Right renal pelvis (tissue), 4 donors: Measurements from ENCODE around the gene KREMEN1. TPM values are rescaled to one million over a fixed set of nuclear protein-coding genes. Genes with fewer than 3 reads are reported as not detected.
A peak's percentile ranks its signal among the peaks of the same experiment; 100 is the strongest.

Source experiments
- DNase-seq, 4 donors: peaks; one replicate each; pipeline ENCODE4 v3.0.0-alpha.2; 2013; ENCODE audit warnings: low read depth in 4 of 4, low spot score in 3 of 4, missing footprints in 1 of 4
- polyA plus RNA-seq, 4 donors: library from polyadenylated mRNA; unstranded; fragments of 120-200 nt; gene quantifications; one replicate each; pipeline ENCODE4 v1.2.1, GENCODE V29; 2013; ENCODE audit not compliant: insufficient read length in 4 of 4

KREMEN1 gene
- polyA plus RNA-seq, 4 donors, result 21.1 to 28.5 (median 24.8) TPM

DNA sequence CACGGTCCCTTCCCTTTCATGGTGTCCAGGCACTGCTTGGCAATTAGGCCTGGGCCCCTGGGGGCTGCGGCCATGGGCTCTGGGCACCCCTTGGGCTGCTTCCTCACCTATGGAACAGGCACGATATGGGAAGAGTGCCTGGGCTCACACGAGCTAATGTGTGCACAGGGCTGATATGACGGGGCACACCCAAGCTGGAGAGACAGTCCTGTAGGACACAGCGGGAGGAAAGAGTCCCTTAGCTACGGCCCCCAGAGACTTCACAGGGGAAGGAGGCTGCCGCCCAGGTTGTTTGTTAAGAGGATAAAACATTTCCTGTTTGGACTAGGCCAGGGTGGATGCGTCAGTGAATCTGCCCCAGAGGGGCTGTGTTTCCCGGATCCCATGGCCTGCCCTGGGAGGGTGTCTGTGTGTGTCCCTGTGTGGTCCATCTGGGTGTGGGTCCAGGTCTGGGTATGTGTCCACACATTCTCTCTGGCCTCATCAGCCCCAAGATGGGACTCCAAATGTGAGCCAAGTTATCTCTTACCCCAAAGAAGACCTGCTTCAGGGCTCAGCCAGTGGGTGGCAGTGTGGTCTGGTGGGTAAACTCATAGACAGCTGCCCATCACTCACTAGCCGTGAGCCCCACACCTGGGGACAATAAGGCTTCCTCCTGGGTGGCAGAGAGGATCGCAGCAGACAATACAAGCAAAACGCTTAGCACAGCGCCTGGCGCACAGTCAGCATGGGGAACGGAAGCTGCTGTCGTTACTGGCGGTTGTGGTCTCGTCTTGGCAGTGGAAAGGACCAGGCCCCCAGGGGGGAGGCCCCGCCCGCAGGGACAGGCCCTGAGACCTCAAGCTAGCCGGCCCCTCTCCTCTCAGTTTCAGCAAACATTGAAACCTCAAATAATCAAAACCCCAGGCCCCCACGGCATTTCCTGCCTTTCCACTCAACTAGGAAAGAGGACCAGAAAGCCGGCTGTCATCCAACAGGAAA lies 129.7 kb downstream of the KREMEN1 start:
- DNase-seq, result no peak

DNA sequence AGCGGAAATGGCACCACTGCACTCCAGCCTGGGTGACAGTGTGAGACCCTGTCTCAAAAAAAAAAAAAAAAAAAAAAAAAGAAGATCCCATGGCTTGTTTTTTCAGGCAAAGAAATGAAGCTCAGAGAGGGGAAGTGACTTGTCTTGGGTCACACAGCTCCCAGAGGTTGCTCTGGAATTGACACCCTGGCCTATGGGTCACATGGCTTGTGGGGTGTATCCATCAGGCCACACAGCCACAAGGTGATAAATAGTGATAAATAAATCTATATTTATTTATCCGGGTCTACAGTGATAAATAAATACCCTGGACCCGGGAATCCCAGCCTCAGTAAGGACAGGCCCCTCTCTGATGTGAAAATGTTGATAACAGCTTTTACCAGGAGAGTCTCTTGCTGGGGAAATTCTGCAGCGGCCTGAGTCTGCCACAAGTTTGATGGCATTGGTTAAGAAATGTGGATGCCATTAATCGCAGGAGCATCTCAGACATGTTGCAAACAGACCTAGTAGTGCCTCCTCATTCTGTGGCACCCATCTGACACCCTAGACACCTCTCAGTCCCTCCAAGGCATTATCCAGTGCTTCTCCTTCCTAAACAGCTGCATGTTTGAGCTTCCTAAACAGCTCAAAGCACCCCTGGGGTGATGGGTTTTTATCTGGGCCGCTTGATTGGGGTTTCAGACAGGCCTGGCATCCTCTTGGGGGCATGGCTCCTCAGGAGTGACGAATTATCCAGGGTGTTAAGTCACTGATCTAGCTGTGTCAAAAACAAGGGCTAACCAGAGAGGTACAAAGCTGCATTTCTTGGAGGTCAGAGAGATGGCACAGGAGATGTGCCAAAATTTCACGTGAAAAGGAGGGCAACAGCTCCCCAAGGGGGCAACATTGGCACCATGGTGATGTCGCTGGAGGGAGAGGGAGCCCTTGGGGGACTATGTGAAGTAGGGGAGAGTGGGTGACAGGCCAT lies 130.9 kb downstream of the KREMEN1 start:
- no peak for DNase-seq

DNA sequence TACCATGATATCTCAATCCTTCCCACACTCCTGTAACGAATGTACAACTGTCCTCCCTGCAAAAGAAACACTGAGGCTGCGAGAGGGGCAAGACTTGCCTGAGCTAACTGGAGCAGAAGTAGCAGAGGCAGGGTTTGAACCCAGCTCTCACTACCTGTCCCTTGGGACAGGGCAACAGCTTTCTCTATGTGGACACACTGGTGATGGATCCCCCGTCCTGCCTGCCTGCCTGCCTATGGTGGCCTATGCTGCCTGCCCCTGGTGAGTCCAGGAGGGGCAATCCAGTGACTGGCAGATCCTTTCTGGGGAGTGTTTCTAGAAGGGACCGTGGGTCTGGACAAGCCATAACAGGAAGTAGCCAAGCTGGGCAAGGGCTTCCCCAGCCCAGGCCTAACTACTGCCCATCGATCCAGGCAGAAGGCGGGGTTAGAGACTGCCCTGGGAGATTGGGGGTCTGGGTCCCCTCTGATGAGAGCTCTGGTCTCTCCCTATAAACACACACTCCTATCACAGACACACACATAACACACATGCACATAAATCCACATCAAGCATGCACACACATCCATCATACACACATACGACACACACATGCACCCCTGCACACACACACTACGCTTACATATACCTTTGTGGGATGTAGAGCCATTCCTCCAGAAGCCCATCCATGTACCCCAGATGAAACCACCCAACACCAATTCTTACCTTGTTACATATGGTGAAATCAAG lies 131.8 kb downstream of the KREMEN1 start:
- no peak for DNase-seq

DNA sequence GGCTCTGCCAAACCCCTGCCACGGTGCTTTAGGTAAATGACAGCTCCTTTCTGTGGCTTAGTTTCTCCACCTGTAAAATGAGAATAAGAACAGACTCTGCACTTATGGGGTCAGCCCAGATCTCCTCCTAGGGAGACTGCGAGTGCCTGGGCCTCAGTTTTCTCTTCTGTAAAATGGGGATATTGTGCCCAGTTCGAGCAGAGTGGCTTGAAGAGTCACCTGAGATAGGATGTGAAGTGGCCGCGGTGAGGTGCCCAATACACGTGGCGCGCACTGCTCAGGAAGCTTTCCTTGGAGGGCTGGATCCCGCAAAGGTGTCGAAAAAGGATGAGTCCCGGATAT lies 132.4 kb downstream of the KREMEN1 start:
- no peak for DNase-seq

DNA sequence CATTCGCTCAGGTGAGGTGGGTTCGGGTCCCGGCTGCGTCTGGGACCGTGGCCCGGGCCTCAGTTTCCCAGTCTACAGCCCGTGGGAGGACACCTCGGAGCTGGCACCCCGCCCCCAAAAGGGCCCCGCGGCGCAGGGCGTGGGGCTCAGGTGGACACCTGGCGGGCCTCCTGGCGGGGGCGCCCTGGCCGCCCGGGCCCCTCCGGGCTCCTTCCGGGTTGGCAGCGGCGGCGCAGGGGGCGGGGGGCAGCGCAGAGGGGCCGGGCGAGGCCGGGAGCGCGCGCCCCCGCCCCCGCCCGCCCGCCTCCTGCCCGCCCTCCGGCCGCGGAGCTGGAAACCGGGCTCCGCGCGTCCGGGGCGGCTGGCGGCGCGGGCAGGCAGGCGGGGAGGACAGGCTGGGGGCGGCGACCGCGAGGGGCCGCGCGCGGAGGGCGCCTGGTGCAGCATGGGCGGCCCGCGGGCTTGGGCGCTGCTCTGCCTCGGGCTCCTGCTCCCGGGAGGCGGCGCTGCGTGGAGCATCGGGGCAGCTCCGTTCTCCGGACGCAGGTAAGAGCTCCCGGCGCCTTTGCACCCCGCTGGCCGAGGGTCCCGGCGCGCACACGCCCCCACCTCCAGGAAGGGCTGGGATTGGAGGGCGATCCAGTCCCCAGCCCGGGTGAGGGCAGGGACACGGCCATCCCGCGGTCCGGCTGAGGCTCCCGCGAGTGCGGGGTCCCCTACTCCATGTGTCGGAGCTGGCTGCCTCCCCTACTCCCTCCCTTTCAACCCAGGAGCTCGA lies 132.9 kb downstream of the KREMEN1 start, which contains the start of gene EMID1:
Gene EMID1 (plus strand): TSS at position 303 of the 778 bp plus-strand sequence. CDS start 143 bp downstream, at position 446.
- DNase-seq, result no peak

DNA sequence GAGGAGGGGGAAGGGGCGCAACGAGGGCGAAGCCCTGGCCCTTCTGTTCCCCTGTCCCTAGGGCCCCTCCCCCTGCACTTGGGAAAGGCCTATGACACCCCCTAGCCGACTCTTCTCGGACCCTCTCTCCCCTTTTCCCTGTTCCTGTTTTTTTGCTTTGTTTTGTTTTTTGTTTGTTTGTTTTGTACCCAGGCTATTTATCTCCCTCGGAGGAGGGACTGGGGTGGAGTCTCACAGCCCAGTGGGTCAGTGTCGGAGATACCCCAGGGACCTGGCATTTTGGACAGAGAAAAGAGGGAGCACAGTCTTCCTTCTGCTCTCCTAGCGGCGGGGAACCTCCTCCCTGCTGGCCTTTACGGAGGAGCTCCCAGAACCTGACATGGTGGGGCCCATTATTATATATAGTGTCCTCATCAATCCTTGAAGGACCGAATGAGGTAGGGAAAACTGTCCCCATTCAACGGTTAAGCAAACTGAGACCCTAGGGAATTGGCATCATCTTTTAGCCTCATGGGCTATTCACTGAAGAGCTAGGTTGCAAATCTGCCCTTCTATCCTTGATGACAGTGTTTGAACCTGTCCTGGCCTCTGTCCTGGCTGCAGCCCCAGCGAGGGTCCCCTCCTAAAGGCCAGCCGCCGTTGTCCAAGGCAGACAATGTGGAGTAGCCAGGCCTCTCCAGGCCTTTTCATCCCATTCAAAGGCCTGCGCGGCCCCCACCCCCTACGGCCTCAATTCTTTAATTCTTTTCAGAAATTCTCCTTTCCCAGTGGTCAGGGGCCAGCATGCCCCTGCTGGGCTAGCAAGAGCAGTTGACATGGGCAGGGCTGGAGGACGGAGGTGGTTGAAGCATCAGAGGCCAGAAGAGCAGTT lies 133.8 kb downstream of the KREMEN1 start:
- no peak for DNase-seq

DNA sequence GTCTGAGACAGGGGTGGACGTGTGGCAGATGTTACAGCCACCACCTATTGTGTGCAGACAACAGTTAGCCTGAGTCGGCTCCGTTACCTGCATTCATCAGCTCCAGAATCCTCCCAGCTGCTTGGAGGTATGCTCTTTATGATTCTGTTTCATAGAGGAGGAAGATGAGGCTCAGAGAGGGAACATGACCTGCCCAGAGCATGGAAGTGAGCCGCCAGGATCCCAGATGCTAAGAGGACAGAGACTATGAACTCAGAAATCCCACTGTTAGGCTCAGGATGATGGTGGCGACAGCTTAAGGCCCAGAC lies 134.4 kb downstream of the KREMEN1 start:
- DNase-seq, result no peak

DNA sequence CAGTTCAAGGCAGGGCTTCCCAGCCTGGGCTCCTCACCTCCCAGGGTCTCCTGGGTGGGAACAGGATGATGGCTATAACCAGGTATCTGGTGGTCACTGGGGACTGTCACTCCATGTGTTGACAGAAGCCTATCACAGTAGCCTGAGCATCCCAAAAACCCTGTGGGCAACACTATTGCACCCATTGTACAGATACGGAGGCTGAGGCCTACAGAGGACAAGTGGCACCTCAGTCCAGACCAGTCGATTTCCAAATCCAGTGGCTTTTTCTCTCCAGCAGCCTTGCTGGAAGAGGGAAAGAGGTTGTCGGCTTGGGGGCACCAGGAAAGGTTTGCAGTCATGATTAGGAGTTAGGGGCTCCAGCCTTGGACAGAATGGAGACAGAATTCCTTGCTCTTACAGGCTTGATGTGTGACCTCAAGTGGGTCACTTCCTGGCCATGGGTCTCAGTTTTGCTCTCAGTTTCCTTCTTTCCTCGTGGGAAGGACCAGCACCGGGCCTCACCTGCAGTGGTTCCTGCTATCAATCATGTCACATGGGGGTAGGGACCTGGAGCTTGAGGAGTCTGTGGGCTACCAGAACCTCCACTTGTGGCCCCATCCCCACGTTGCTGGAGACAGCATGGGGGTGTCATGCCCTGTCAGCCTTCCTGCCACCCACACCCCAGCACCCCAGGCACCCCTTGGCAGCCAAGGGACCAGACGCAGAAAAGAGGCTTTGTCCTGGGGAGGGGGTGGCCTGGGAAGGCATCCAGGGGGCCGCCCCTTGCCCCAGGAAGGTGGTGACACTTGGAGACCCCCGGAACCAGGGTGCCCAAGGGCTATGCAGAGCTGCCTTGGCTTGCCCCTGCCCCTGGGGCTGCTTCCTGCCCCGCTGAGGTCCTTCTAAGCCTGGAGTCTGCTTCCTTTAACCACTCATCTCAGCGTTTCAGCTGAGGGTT lies 135.0 kb downstream of the KREMEN1 start:
- no peak for DNase-seq

DNA sequence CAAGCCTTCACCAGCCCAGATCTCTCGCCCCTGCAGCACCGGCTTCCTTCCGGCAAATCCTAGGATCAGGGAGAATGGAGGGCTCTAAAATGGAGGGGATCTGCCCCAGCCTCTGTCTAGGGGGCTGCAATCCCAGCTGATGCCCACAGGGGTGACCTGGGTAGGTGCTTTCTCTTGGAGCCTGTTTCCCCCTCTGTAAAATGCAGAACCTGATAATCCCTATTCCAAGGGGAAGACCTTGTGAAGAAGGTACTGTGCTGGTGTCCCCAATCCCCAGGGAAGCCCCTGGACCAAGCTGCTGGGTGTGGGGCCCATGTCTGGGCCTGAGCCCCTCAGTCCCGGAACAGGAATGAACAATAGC lies 135.6 kb downstream of the KREMEN1 start:
- no peak for DNase-seq

DNA sequence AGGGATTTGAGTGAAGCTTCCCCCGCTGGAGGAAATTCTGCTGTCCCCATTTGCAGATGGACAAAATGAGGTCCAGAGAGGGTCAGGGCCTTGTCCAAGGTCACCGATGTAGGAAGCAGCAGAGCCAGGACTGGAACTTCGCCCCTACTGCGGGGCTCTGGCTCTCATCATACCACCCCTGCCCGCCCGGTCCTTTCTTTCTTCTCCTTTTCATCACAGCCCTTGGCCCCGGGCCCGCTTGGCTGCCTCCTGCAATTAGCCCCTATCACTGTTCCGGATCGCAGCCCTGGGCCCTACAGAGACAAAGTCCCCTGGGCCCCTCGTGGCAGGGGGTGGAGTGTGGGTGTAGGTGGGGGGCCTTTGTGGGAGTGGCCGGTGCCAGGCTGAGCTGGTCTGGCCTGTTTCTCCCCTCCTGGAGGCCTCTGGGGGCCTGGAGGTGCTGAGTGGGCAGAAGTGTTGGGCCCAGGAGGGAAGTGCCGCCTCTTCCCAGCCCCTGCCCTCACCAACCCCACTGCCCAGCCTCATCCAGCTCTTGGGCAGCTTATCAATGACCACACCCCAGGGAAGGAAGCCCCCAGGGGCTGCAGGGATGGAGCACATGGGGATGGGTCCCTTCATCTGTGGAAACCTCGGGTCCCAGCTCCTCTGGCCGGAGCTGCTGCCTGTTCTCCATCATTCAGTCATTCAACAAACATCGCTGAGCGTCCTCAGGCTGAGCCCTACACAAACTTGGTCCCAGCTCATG lies 136.2 kb downstream of the KREMEN1 start:
- DNase-seq, result peak in 2 of 4 donors; percentile 70 to 78

DNA sequence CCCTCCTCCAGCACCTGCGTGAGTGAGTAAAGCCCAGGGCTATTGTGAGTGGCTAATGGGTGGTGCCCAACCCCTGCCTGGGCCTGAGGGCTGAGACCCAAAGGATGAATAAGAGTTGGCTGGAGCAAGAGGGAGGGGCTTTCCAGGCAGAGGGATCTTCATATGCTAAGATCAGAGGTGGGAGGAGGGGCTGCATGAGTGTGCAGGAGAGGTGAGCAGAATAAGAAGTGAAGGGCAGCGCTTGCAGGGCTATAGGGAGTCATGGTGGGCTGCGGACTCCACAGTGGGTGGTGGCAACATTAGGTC lies 136.7 kb downstream of the KREMEN1 start:
- no peak for DNase-seq

DNA sequence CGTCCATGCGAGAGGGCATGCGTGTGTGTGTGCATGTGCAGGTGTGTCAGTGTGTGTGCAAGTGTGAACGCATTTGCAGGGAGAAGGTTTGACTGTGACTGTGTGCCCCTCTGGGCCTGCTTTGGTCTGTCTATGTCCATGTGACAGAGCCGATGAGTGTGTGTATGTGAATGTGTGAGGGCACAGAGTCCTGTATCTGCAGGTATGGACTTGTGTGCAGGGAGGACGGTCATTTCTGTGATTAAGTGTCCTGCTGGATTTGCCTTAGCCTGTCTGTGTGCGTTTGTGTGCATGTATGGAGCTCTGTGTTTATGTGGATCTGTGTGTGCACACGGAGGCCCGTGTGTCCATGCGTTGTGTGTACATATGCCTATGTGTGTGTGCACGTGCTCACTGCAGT lies 138.2 kb downstream of the KREMEN1 start:
- DNase-seq, result no peak

DNA sequence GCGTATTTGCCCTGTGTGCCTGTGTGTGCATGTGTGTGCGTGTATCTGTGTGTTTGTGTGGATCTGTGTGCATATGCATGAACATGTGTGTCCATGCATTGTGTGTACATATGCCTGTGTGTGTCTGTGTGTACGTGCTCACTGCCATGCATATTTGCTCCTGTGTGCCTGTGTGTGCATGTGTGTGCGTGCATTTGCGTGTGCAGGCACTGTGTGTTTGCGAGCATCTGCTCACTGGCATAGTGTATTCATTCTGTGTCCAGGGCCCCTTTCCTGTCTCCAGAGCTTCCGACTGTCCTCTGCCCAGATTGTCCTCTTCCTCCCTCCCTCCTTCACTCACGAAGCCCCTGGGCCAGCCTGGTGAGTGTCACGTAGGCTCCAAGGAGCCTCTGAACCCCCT lies 138.6 kb downstream of the KREMEN1 start:
- DNase-seq, result no peak

DNA sequence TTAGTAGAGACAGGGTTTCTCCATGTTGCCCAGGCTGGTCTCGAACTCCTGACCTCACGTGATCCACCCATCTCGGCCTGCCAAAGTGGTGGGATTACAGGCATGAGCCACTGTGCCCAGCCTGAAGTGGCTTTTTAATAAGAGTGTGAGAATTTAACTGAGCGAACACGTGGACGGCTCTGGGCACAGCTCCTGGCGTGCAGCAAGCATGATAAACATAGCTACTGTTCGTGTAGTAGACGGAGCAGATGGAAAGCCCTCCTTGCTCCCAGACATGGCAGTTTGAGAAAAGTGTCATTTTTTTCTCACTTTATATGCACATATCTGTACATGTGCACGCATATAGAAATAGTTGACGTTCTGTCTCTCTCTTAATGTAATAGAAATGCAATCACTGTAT lies 139.9 kb downstream of the KREMEN1 start:
- DNase-seq, result no peak

DNA sequence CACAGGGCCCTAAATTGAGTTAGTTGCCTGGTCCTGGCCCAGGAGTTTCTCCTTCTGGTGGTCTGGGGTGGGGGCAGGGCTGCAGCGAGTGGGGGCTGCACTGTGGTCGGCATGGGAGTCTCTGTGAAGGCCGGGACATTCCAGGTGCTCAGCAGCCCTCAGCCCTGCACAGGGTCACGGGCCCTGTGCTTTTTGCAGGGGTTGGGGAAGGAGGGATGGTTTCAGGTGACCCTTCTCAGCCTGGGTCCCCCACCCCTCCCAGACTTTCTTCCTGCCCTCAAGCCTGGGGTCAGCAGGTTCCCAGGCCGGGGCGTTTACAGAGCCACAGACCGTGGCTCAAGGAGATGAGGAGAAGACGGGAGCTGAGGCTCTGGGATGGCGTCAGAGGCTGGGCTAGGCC lies 140.7 kb downstream of the KREMEN1 start:
- peak in 1 of 4 donors; percentile 56 for DNase-seq

DNA sequence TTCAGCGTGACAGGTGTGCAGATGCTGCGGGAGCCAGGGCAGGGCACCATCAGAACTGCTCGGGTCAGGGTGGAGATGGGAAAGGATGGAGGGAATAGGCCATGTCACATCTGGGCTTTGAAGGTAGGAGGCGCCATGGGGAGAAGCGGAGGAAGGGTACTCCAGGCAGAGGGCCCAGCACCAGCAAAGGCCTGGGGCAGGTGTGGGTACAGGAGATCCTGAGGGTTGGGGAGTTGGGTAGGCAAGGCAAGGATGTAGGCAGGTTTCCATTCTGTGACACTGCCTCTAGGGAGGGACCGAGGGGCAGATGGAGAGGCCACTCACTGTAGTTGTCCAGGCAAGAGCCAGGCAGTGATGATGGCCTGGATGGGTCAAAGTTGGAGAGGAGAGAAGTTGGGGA lies 141.4 kb downstream of the KREMEN1 start:
- DNase-seq, result no peak

DNA sequence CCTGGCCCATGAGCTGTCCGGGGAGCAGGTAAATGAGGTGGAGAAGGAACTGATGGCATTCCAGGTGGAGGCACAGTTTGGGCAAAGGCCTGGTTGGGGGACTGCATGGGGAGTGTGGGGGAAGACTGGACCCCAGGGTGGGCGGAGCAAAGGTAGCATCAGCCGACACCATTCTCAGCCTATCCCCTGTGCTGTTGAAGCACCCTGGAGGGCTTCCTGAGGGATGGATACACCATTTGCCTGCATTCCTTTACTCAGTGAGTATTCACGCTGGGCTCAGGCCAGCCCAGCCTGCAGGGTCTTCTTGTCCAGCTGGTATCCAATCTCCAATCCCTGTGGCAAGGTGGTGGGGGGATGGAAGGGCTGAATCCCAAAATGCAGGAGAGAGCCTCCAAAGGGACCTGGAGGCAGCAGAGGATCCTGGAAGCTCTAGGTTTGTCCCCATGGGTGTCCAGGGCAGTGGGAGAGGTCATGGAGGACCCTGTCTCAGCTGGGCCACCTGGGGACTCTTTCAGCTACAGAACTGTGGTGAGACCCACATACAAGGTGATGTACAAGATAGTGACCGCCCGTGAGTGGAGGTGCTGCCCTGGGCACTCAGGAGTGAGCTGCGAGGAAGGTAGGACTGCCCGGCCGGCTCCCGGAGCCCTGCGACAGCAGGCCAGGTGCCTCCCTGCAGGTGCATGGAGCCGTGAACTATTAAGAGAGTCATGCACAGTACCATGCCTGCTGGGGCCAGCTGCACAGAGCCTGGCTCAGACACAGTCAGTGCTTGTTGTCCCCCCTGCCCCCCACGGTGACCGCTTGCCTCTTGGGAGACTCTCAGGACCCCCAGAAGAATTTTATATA lies 142.4 kb downstream of the KREMEN1 start:
- no peak for DNase-seq
